Stimulated activated CD8-positive, alpha-beta memory T cell treated with anti-CD3 and anti-CD28 coated beads, Interleukin-7, amount 100 ng/mL, for 48 hours (primary cell): ENCODE measurements around the gene RFX7.
"Not testable (repeated sequence)": the region's sequence is repeated elsewhere in the genome, so short reads cannot be mapped to it uniquely, and the experiment has no call there.

Experiments used
- DNase-seq, 2 donors: peaks; one replicate each; pipeline ENCODE4 v3.0.0-alpha.2; 2020; ENCODE audit warnings: low read depth in 1 of 2; ENCODE audit errors: extremely low read depth in 1 of 2

Gene RFX7

DNA sequence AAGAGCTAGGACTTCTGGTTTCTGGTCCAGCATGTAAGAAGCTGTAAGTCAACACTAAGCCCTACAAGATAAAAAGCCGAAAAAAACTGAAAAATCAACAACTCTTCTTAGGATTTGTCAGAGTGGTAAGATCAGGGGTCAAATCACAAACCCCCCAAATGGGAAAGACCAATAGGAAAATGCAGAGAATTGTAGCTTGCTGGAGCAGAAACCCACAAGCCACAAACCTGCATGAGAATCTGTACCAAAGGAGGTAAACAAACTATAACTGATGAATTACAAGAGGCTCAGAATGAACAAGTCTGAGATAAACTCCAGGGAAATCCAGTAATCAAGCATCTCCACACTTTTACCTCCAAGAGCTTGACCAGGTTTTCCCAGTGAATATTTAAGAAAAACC is 36.0 kb downstream of the RFX7 start:
- no peak for DNase-seq

DNA sequence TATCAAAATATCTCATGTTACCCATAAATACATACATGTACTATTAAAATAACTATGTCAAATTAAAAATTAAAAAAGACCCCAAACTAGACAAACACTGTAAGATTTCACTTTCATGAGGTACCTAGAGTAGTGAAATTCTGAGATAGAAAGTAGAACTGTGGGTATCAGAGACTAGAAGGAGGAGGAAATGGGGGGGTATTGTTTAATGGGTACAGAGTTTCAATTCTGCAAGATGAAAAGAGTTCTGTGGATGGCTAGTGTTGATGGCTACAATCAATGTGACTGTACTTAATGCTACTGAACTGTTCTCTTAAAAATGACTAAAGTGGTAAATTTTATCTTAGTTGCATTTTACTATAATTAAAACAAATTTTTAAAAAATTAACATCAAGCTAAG is 36.6 kb downstream of the RFX7 start:
- no peak for DNase-seq

DNA sequence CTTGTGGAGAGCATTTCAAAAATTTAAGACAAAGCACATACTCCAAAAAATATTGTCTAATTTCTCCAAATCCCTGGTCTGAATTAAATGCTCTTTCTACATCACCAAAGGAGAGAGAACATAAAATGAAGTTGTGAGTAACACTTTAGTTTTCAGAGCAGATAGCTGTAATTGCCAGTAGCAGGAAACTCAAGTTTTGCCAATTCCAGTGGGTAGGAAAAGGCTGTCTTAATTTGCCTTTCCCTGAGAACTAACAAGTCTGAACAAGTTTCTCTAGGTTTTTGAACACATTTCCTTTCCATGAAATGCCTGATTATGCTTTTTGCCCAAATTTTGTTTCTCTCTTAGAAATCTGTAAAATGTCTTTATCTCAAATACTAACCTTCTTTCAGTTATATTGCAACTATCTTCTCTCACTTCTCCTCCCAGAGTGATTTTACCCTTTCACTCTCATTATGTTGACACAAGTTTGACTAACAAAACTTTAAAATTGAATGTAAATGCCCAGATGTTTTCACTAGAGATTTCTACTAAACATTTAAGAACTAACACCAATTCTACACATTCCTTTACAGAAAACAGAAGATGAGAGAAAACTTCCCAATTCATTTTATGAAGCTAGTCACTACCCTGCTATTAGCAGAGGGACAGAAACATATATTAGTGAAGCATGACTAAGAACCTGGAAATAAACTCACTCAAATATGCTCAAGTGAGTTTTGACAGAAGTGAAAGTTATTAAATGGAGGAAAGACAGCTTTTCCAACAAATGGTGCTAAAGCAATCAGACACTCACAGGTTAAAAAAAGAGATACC is 38.4 kb downstream of the RFX7 start:
- DNase-seq, result no peak

DNA sequence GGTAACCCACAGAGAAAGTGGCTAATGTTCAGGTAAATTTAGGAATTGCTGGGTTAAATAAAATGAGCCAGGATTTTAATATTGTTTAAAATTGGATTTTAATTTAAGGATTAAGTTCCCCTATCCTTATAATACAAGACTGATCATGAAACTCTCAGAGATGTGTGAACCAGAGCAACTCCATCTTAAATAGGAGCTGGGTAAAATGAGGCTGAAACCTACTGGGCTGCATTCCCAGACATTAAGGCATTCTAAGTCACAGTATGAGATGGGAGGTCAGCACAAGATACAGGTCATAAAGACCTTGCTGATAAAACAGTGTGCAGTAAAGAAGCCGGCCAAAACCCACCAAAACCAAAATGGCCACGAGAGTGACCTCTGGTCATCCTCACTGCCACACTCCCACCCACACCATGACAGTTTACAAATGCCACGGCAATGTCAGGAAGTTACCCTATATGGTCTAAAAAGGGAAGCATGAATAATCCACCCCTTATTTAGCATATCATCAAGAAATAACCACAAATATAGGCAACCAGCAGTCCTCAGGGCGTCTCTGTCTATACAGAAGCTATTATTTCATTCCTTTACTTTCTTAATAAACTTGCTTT is 40.3 kb downstream of the RFX7 start:
- DNase-seq, result not testable (repeated sequence)

DNA sequence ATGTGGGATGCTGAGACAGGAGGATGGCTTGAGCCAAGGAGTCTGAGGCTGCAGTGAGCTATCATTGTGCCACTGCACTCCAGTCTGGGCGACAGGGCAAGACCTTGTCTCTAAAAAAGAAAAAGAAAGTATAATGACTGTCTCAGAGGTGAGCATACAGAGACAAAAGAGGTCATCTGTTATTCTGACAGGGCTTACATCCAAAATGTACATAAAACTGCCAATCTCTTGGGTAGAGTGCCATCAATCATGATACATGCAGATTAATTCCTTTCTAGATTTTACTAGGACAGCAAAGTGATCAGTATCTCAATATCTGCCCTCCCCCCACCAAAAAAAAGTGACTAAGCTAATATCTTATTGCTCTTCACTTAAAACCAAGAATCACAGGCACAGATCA is 41.0 kb downstream of the RFX7 start:
- DNase-seq, result no peak

DNA sequence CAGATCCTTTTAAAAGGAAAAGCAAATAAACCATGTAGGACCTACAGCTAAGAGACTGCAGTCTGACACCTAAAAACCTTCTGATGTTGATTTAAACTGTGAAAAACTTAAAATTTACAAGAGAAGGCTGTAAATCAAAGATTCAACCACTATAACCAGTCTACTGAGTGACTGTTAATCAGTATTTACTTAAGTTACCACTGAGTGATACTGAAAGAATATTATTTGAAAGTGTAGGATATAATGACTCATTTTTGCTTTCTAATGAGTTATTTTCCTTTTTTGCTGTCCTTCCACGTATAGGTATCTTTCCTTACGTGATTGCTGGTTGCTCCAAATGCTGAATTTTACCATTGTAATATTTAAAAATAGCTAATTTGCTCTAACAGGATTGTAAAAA is 44.6 kb downstream of the RFX7 start:
- no peak for DNase-seq

DNA sequence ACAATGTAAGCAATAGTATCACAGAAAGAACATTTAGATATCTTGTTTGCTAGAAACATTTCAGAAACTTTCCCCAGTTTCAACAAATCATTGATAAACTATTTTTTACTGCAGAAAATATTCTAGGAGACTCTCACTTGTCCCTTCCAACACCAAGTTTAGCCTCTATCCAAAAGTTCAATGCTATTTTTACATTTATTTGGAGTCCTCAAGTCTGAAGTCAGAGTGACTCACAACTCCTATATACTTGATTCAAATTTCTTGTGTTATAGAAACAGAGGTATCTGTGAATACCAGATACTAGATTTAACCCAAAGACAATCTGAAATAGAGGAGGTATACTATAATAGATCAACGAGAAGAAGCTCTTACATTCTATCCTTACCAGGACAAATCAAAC is 49.6 kb downstream of the RFX7 start:
- DNase-seq, result no peak

DNA sequence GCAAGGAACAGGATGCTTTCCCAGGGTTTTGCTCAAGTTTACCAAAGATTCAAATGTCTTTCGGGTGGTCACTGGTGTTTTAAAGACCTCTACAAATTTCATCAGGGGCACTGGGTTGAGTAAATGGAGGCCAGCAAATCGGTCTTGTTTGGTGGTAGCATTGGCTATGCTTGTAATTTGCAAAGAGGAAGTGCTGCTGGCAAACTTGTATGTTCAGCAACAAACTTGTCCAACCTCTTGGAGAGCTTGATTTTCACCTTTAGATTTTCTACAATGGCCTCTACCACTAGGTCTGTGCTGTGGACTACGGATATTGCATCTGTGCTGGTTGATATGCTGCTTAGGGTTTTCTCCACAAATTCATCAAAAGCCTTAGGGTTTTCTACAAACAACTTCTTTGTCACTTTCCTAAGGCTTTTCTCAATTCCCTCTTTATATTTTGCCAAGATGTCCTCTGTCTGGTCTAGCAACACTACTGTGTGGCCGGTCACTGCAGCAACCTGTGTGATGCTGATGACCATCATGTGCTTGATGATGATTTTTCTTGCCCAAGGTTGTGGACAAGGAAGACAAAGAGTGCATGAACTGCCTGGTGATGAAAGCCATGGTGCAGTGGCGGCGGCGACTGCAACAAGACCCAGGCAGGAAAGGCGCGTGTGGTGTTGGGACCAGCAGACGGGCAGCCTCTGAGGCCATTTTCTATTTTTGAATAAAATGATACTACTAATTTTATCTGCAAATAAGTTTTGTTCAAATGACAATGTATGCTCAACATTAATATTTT is 50.8 kb downstream of the RFX7 start:
- DNase-seq, result no peak

DNA sequence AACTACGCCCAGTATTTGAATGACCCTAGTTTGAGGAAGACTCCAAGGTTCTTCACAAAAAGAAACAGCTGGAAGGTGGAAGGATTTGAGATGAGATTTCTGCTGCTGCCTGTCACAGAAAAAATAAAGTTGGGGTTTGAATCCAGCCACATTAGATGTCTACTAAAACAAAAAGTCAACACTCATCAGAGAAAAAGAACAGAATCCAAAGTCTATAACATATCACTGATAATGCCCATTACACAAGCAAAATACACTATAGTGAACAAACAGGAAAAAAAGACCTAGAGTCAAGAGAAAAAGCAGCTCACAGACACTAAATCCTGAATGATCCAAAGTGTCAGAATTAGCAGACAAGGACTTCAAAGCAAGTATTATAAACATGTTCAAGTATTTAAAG is 56.0 kb downstream of the RFX7 start:
- DNase-seq, result no peak

DNA sequence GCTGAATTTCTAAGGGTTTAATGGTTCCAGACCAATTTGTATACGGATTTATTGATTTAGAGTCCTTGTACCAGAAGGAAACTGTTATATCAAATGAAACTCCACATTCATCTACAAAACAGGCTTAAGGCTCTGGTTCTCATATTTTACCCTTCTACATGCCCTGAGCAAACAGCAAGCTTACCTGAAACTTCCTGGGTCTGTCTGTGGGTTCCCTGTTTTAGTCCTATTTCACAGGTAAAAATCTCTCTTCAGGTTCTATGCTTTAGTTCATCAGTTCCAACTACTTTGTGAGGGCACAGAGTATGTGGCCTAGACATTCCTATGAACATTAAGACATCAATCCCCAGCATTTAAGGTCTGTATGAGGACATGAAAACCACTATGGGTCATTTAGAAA is 57.7 kb downstream of the RFX7 start:
- DNase-seq, result no peak

DNA sequence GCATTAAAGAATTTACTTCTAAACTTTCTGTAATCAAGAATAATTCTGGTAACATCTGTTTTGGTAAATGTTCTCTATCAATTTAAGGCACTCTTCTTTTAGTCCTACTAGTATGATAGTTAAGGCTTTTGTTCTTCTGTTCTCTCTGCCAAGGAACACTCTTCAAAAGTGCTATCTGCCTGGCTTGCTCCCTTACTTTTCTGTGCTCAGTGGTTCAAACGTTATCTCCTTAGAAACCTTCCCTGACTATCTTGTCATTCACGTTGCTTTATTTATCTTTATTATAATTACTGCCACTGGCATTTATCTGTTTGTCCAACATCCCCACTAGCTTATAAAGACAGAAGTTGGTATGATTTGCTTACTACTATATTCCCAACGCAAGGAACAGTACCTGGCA is 59.2 kb downstream of the RFX7 start:
- no peak for DNase-seq

DNA sequence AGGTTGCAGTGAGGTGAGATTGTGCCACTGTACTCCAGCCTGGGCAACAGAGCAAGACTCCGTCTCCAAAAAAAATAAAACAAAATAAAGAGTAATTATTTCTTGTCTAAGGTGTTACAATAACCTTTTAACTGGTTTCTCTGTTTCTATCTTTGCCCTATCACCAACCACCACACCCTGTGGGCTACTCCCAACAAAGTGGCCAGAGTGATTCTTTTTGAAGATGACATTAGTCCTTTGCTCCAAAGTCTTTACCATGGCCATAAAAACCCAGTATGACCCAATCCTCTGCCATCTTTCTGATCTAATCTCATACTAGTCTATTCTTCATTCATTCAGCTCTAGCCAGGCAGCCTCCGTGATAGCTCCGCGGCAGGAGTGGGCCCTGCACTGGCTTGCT is 62.8 kb downstream of the RFX7 start:
- no peak for DNase-seq

DNA sequence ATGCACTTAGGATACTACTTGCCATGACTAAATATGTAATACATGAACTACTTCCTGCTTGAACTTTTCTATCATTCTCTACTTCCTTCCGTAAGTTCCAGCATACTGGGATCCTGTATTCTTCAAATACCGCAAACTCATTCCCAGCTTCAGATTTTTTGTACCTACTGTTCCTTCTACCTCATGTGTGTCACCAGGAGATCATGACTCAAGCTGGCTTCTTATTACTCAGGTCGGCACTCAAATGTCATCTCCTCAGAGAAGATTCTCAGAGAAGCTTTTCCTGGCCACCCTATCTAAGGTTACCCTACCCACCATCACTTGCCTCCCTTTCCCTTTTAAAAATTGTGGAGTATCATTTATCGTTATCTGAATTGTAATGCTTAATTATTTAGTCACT is 66.7 kb downstream of the RFX7 start:
- DNase-seq, result no peak

DNA sequence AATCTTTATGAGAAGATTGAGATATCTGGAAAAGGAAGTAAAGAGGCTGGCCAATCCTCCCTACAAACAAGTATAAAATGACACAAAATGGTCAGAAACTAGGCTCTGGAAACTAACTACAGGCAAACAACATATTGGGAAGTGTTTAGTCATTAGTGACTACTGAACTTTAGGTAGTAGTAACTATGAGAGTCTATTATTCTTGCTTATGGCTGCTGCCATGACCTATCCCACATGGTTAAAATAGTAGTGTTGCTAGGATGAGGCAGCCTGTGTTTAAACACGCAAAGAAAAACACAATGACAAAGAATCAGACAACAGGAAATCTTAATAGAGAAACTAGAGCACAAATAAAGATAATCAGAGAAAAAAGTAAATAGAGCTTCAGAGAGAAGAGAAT is 67.9 kb downstream of the RFX7 start:
- no peak for DNase-seq

DNA sequence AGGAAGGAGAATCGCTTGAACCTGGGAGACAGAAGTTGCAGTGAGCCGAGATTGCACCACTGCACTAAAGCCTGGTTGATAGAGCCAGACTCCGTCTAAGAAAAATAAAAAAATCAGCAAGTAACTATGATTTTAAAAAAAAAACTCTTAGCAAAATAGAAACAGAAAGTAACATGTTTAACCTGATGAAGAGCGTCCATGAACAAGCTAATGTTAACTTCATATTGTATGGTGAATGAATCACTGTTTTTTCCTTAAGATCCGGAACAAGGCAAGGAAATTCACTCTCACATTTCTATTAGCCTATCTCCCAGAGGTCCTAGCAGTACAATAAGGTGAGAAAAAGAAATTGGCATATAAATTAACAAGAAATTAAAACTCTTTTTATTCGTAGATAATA is 69.0 kb downstream of the RFX7 start:
- no peak for DNase-seq

DNA sequence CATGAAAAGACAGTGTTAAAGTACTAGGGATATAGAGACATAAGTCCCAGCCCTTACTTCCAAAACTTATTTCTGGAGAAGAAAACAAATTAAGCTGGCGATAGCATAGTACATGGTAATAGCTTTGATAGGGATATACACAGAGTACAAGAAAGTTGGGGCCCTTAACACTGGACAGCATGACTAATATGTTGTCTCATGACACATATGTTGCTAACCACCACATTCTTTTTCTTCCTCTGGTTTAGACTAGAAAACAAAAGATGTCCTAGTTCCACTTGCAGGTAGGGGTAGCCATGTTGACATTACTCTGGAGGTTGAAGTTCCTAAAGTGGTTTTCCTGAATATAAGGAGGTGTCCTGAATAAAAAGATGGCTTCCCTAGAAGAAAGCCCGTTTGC is 75.3 kb downstream of the RFX7 start:
- no peak for DNase-seq

DNA sequence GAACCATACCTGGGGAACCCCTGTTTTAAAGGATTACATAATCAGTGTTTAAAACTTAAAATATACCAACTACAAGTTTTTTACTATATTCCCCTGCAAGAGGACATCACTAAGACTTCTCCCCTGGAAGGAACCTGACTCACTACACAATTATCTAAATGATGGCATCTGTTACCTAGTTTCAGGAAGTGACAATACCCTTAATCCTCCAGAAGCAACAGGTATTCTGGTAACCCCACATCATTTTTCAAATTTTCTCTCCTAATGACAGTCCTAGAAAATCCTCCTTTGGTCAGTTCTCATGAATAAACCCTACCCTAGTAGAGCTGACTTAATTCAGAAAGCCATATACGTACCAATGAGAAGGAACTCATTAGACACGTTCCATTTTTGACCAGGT is 78.4 kb downstream of the RFX7 start:
- no peak for DNase-seq

DNA sequence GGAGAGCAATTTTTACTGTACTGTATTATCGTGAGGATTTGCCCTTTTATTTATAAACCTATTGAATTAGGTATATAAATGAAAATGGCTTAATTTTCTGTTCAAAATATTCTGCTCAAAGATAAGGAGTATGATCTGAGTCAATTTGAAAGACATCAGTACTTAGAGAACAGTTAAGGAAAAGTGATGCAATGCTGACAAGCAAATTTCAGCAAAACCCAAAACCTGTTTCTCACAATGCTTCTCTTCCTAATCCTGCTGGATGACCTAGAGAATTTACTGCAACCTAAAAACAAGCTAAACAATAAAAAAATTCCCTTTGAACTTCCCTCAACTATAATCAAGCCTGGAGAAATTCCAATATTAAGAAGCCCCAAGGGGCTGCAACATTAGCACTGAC is 82.7 kb downstream of the RFX7 start:
- no peak for DNase-seq

DNA sequence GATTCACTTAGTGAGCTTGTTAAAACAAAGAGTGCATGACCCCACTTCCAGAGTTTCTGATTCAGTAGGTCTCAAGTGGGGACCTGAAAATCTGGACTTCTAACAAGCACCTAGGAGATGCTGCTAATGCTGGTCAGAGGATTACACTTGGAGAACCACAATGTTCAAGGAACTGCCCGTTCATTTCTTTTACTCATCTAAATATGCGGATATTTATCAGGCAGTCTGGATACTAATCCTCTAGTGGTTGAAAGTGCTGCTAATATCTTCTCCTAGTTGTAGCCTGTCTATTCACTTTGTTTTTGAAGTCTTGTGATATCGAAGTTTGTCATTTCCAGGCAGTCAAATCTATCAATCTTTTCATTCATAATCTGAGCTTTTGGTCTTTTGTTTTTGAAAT is 86.8 kb downstream of the RFX7 start:
- no peak for DNase-seq

DNA sequence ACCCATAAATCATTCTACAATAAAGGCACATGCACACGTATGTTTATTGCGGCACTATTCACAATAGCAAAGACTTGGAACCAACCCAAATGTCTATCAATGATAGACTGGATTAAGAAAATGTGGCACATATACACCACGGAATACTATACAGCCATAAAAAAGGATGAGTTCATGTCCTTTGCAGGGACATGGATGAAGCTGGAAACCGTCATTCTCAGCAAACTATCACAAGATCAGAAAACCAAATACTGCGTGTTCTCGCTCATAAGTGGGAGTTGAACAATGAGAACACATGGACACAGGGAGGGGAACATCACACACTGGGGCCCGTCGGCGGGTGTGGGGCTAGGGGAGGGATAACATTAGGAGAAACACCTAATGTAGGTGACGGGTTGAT is 88.4 kb downstream of the RFX7 start:
- DNase-seq, result not testable (repeated sequence)

DNA sequence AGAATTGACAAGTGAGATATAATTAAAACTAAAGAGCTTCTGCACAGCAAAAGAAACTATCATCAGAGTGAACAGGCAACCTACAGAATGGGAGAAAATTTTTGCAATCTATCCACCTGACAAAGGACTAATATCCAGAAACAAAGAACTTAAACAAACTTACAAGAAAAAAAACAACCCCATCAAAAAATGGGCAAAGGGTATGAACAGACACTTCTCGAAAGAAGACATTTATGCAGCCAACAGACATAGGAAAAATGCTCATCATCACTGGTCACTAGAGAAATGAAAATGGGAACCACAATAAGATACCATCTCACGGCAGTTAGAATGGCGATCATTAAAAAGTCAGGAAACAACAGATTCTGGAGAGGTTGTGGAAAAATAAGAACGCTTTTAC is 88.9 kb downstream of the RFX7 start:
- DNase-seq, result not testable (repeated sequence)

DNA sequence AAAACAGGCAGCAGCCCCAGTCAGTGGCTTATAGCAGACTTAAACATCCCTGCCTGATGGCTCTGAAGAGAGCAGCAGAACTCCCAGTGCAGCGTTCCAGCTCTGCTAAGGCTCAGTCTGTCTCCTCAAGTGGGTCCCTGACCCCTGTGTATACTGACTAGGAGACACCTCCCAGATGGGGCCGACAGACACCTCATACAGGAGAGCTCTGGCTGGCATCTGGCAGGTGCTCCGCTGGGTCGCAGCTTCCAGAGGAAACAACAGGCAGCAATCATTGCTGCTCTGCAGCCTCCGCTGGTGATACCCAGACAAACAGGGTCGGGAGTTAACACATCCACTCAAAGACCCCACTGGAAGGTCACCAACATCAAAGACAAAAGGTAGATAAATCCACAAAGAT is 93.5 kb downstream of the RFX7 start:
- no peak for DNase-seq
